ENCODE measurements around the gene CEND1.

The CEND1 gene

GRCh38 chr11:789943-790342 lies at the start of gene CEND1:
Gene CEND1, minus strand, starts transcription at chr11:790090. Its CDS starts 1,514 bp downstream, at chr11:788576.
- DNase-seq: no peak

GRCh38 chr11:839280-839623 lies 49.4 kb upstream of the CEND1 start:
- DNase-seq: no peak

GRCh38 chr11:838441-839279 lies 48.8 kb upstream of the CEND1 start:
- DNase-seq: no peak

- DNase-seq: no peak
These were observed 48.1 kb upstream of the CEND1 start for GRCh38 chr11:837990-838307.

- no peak for DNase-seq
These were observed 47.5 kb upstream of the CEND1 start for GRCh38 chr11:837189-837989.

- no peak for DNase-seq
These were observed 46.8 kb upstream of the CEND1 start for GRCh38 chr11:836700-837099.

- DNase-seq: no peak
These were observed 46.4 kb upstream of the CEND1 start for GRCh38 chr11:836274-836673.

GRCh38 chr11:834371-835316 lies 44.8 kb upstream of the CEND1 start:
- no peak for DNase-seq

- DNase-seq: no peak
These were observed 44.0 kb upstream of the CEND1 start for GRCh38 chr11:833849-834311.

- no peak for DNase-seq
These were observed 43.4 kb upstream of the CEND1 start for GRCh38 chr11:833114-833791.

GRCh38 chr11:832529-833113 lies 42.7 kb upstream of the CEND1 start, which contains the start of gene CD151:
Gene CD151, plus strand, starts transcription at chr11:832952. Its CDS starts 3,118 bp downstream, at chr11:836070.
- DNase-seq: no peak

- no peak for DNase-seq
These were observed 42.2 kb upstream of the CEND1 start for GRCh38 chr11:831961-832528.

GRCh38 chr11:831118-831864 lies 41.4 kb upstream of the CEND1 start:
- no peak for DNase-seq

- DNase-seq: peak in 1 of 2 experiments; percentile 45
These were observed 40.6 kb upstream of the CEND1 start for GRCh38 chr11:830295-831117.

- DNase-seq: no peak
These were observed 40.0 kb upstream of the CEND1 start for GRCh38 chr11:829847-830294.

- DNase-seq: no peak
These were observed 39.4 kb upstream of the CEND1 start for GRCh38 chr11:829176-829846.

GRCh38 chr11:828506-829175 lies 38.8 kb upstream of the CEND1 start:
- no peak for DNase-seq

GRCh38 chr11:827897-828192 lies 38.0 kb upstream of the CEND1 start, which contains the start of gene CRACR2B:
Gene CRACR2B, plus strand, starts transcription at chr11:827919. Its CDS starts 689 bp downstream, at chr11:828608.
- no peak for DNase-seq

All from cerebellar nuclear complex (tissue), 1 donor.